GM19397 (cell line): ENCODE results near the gene ZNF768.
A peak's percentile ranks its signal among the peaks of the same experiment; 100 is the strongest.
"Not testable (repeated sequence)": the region's sequence is repeated elsewhere in the genome, so short reads cannot be mapped to it uniquely, and the experiment has no call there.

Experiments used
- ATAC-seq: cut with Tn5 transposase; IDR thresholded peaks from one replicate; pipeline ENCODE4 v1.9.1; 2021; ENCODE audit warnings: mild to moderate bottlenecking, moderate library complexity; ENCODE audit not compliant: unreplicated experiment

Gene ZNF768

GRCh38 chr16:30556125-30556473 lies 29.7 kb upstream of the ZNF768 start:
- no peak for ATAC-seq

DNA sequence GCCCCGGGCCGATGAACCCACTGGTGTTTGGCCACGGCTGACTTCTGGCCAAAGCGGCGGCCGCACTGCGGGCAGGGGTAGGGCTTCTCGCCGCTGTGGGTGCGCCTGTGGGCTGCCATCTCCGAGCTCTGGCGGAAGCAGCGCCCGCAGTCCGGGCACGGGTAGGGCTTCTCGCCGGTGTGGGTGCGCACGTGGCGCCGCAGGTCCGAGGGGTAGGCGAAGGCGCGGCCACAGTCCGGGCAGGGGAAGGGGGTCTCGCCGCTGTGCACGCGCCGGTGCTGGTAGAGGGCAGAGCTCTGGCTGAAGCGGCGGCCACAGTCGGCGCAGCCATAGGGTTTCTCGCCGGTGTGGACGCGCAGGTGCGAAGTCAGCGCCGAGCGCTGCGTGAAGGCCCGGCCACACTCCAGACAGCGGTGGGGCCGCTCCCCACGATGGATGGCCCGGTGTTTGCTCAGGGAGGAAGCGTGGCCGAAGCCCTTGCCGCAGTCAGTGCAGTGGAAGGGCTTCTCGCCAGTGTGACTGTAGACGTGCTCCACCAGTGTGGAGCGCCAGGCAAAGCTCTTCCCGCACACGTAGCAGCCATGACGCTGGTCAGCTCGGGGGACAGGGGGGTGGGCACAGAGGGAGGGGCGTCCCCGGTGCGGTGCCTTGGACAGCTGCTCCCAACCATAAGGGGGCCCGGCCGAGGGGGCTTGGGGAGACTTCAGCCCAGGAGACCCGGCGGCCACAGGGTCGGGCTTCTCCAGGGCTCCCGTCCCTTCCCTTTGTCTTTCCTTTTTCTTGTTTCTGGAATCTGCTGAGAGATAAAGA lies 29.2 kb upstream of the ZNF768 start:
- no peak for ATAC-seq

GRCh38 chr16:30554557-30555314 lies 28.4 kb upstream of the ZNF768 start:
- no peak for ATAC-seq

DNA sequence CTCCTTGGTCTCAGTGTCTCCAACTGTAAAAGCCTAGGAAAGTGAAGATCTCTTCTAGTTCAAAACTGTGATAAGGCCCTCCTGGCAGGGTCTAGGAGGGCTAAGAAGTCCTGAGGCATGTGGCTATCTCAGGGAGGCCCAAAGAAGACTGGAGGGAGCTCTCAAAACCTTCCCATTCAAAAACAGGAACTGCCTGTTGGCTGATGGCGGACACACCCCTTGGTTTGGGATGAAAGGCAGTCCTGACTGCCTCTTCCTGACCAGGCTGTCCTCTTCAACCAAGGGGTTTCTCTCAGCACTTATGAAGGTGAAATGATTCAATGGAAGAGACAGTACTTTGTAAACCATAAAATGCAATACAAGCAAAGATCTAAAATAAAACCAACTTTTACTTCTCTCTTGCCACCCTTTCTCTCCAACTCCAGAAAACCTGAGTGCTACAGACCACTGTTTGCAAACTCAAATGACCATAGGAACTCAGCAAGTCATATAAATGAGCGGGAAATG lies 27.1 kb upstream of the ZNF768 start:
- ATAC-seq: no peak

DNA sequence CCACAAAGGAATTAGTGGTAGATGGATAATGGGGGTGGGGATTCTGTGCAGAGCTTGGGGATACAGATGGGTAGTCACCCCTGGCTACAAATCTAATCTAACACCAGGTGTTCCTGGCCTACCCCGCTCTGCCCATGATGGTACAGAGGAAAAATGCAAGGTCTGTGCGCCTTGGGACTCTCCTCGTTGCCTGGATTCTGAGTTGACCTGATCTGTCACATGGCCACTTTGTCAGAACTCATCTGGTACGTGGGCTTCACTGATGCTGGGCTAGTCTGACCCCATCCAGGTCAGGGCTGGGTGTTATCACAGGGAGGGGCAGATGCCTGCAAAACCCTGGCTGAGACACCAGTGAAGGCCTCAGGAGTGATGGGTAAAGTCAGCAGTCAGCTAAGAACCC lies 26.6 kb upstream of the ZNF768 start:
- ATAC-seq: no peak

- no peak for ATAC-seq
These were observed 25.4 kb upstream of the ZNF768 start for GRCh38 chr16:30551781-30552180.

DNA sequence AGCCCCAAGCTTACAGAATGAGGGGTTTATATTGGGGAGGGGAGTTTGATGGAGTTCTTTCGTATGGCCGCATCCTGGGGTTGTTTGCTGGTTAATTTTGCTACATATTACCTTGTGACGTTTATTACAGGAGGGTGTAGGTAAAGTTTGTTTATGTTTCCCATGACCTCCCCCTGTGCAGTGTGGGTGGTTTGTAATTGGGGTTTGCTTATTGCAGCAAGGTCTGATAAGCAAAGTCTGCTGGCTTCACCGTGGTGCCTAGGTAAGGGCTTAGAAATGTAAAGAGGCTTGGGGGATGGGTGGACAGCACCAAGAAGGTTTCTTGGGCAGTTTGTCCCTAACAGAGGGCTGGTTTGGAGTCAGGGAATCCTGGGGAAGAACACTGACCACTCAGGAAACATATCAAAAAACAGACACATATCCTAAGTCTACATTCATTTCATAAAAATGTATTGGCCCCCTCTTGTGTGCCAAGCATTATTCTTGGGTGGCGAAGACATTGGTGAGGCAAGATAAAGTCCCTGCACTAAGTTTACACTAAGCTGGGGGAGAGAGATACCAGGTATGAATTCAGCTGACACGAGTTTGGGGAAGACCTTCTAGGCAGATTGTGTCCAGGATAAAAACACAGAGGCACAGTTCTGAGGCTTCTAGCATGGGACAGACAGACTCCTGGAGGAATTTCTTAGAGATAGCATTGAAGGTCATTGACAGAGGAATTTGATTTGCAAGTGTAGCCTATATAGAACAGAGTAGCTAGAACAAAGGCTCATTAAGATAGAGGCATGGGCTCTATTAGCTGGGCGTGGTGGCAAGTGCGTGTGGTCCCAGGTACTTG lies 22.3 kb upstream of the ZNF768 start:
- ATAC-seq: no peak

DNA sequence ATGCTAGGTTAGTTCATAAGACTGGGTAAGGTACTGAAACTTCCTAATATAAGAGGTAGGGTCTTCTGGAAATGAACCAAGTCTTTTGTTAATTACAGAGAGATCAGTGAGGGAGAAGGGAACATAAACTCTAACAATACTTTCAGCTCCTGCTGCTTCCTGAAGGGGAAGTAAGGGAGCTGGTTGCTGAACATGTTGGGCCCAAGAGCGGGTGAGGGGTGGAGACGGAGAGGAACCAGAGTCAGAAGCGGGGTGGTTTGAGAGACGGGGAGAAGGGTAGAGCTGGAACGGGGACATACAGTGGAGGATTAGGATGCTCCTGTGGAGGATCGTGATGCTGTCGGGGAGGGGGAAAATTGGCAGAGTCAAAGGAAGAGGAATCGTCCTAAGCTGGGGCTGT lies 19.7 kb upstream of the ZNF768 start:
- ATAC-seq: no peak

GRCh38 chr16:30543067-30543466 lies 16.7 kb upstream of the ZNF768 start:
- no peak for ATAC-seq

- ATAC-seq: no peak
These were observed 15.3 kb upstream of the ZNF768 start for GRCh38 chr16:30541502-30542329.

GRCh38 chr16:30540916-30541464 lies 14.6 kb upstream of the ZNF768 start:
- not testable (repeated sequence) for ATAC-seq

- not testable (repeated sequence) for ATAC-seq
These were observed 13.7 kb upstream of the ZNF768 start for GRCh38 chr16:30539986-30540526.

DNA sequence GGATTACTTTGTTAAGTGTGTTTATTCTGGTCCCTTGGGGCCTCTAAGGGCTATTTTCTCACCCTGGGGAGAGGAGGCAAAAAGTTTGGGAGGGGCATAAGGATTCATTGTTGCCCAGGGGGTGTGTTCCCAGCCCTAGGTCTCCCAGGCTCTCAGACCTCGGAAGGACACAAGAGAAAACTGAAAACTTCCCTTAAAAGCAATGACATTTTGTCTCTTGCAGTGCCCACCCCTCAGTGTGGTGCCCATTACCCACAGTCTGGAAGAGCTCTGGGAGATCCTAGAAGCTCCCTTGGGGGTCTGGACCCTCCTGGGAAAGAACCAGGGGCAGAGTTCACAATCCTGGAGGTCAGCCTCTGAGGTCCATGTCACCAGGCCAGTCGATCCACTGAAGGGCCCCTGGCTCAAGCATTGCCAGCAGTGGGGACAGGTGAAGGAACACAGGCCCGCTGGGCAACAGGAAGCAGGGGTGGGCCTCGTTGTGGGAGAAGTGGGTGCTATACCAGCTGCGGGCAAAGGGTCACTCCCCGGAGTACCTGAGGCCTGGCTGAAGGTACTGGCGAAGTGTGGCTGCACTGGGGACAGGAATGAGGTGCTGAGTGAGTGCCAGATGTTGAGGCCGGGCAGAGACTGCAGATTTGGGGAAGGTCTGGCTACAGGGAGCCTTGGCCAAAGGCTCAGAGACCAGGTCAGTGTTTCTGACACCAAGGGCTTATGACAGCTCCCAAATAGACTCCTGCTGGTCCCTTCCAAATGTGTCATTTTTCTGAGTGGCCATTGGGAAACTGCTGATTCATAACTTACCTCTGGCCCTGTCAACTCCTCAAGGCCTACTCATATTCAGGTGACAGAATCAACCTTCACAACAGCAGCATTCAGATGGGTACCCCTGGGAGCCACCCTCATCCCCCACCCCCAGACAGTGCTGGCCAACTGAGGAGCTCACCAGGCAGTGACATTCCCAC lies 12.9 kb upstream of the ZNF768 start:
- ATAC-seq: no peak

- not testable (repeated sequence) for ATAC-seq
These were observed 10.1 kb upstream of the ZNF768 start for GRCh38 chr16:30536391-30537024.

GRCh38 chr16:30535777-30536190 lies 9.4 kb upstream of the ZNF768 start:
- ATAC-seq: no peak

DNA sequence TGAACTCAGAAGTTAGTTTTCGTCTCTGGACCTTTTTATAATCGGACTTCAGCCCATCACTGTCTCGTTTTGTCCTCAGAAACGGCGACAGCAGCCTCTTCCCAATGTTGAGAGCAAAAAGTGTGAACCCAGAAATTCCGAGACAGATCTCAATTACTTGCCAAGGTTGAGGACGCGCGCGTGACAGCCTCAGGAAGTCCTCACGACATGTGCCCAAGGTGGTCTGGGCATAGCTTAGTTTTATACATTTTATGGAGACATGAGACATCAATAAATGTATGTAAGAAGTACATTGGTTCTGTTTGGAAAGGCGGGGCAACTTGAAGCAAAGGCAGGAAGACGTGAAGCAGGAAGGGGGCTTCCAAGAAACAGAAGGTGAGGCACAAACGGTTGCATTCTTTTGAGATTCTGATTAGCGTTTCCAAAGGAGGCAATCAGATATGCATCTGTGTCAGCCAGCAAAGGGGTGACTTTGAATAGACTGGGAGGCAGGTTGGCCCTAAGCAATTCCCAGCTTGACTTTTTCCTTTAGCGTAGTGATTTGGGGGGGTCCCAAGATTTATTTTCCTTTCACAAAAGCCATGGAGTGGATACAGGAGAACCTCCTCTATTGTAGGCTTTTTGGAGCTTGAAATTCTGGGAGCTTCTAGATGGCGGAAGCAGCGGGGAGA lies 8.9 kb upstream of the ZNF768 start:
- ATAC-seq: peak; percentile 13

DNA sequence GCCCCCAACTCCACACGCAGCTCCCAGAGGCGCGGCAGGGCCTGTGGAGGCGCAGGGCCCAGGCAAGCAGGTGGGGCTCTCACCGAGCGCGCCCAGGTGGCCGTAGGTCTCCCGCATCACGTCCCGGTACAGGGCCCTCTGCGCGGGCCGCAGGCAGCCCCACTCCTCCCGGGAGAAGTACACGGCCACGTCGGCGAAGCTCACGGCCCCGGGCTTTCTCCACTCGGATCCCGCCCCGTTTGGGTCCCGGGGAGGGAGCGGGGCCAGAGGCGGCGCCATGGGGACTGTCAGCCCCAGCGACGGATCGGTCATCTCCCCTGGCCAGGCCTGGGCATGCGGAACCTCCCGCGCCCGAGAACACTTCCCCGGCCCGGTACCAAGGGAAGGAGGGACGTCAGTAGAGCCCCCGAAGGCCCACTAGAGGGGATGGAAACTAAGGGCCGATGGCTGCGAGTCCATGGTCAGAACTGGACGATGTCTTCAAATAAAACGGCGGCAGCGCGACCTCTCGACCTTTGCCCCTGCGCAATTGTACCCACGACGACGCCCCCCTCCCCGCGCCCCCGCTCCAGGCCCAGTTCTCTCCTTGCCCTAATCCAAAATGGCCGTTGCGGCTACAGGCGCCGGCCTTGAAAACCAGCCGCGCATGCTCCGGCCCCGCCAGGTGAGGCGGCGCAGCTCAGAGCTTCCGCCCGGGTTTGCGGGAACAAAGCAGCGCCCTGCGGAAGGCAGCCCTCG lies 8.2 kb upstream of the ZNF768 start, which contains the start of gene ZNF747:
Gene ZNF747 (minus strand): TSS at position 491 of the 738 bp plus-strand sequence. CDS start 179 bp downstream, at position 312.
- peak; percentile 59 for ATAC-seq
